HG03095 (cell line): ENCODE measurements around the gene ECHDC1.
"Not testable (repeated sequence)": the region's sequence is repeated elsewhere in the genome, so short reads cannot be mapped to it uniquely, and the experiment has no call there.

ENCODE experiments used
- ATAC-seq: cut with Tn5 transposase; IDR thresholded peaks from one replicate; pipeline ENCODE4 v1.9.1; 2021; ENCODE audit warnings: moderate library complexity; ENCODE audit not compliant: unreplicated experiment

Gene ECHDC1

DNA sequence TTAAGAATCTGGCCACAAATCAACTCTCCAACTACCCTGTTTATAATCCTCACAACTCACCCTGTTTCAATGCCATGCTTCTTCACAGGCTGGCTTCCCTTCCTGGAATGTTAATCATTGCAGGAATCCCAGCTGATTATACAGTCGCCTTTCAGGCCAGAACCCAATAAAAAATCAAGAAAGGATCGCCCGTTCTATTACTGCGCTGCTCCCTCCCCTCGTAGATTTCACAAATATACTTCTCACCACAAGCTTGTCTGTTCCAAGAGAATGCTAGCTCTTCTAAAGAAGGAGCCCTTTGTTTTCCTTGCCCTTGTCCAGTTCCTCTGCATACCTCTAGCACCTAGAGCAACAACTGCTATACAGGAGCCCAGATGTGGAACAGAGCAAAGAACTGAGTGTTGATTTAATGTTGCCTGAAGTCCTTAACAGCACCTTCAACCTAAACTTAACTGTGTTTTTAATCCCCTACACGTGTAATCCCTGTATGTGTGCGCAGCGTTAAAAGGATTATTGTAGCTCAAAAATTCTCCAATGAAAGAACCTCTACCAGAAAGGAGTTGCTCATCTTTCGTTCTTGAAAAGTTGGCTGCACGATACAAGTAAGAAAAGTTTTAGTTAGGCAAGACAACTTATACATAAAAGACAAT is 988 bp downstream of the ECHDC1 start:
- no peak for ATAC-seq

DNA sequence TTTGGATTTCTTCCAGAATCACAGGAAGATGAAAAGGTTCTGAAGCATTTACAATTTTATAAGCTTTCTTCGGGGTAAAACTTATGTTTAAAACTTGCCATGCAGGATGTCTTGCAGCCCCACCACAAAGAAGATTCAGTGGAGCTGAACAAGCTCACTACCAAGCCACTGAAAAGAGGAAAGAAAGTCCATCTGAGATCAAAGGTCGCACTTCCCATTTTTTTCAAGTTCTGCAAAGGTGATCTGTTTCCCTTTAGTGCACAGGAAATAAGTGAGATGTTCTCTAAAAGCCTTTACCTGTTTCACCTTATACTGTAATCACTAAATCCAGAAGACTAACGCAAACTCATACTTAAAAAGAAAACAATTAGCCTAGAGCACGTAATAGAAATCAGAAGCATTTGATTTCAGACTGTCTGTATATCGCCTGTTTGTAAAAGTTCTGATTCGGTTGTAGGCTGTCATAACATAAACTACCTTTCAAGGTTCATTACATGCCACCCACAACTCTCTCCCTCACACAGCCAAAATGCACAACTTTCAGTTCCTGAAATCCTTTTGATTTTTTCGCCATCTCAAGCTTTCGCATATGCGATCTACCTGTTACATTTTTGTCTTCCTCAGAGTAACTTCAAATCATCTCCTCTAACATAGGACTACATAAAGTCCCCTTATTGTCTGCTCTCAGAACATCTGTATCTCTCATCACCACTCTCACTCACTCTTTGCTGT is 1.8 kb downstream of the ECHDC1 start:
- peak; percentile 36 for ATAC-seq

DNA sequence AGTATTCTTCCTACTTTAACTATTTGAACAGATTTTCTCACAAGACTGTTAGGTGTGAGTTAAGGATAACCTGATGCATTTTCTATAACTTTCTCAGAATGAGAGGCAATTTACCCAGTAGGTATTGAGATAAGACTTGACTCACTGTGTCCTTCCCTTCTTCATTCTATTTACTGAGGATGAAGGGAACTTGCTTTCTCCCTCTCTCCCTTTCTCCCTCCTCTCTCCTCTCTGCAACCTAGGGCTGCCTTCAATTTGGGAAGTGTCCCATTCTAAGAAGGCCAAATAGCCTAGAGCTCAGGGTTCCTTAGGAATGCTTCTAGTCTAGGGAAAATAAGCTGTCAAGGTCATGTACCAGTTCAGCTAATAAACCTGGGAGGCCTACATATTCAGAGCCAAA is 3.2 kb downstream of the ECHDC1 start:
- no peak for ATAC-seq

DNA sequence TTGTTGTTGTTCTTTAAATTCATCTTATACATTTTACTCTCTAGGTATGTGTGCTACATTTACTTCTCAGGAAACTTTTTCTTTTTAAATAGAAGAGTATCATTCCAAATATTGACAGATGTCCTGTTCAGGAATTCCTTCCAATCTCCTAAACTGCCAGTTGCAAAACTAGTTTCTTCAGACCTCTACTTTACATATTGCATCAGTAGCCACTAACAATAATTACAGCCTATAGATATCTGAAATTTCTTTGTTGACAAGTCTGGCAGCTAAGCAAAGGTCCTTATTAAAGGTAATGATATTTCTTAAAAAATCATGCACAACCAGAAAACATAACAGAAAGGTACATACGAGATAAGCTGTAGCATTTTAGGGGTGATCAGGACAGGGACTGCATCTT is 4.5 kb downstream of the ECHDC1 start:
- no peak for ATAC-seq

DNA sequence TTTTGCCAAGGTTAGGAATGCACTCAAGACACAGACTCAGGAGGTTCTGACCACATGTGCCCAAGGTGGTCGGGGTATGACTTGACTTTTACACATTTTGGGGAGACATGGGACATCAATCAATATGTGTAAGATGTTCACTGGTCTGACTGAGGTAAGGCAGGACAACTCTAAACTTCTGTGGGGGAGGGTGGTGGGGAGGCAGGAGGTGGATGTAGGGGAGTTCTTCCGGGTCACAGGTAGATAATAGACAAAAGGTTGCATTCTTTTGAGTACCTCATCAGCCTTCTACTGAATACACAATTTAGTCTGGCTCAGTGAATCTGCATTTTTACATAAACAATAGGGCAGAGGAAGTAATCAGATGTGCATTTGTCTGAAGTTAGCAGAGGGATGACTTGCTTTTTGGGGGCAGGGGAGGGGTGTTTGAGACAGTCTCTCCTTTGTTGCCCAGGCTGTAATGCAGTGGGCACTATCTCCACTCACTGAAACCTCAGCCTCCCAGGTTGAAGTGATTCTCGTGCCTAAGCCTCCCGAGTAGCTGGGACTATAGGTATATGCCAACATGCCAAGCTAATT is 10.9 kb downstream of the ECHDC1 start:
- ATAC-seq: no peak

DNA sequence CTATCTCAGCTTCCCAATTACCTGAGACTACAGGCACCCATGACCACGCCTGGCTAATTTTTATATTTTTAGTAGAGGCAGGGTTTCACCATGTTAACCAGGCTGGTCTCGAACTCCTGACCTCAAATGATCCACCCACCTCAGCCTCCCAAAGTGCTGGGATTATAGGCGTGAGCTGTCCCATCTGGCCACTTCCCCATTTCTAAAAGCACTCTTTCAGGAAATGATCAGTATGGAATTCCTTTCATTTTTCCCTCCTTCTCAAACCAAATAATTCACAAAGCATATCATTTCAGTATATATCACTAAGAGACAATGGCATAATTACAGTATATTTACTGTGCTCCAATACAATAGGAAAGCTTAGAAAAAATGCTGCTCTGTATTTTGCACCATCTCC is 12.2 kb downstream of the ECHDC1 start:
- ATAC-seq: not testable (repeated sequence)

DNA sequence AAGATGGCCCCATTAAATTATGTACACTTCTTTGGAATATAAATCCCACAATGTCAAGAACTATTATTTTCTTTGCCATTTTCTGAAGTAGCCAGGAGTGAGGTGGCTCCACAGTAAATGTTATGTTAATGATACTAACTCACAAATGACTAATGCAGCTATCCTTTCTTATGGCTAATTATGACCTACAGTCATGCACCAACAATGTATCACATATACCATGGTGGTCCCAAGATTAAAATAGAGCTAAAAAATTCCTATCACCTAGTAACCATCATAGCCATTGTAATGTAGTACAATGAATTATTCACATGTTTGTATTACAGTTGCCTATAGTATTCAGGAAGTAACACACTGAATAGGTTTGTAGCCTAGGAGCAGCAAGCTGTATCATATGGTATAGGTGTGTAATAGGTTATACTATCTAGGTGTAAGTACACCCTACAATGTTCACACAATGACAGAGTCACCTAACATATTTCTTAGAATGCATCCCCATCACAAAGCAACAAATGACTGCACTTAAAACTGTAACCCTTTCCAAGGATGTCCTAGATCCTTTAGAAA is 15.3 kb downstream of the ECHDC1 start:
- ATAC-seq: no peak

DNA sequence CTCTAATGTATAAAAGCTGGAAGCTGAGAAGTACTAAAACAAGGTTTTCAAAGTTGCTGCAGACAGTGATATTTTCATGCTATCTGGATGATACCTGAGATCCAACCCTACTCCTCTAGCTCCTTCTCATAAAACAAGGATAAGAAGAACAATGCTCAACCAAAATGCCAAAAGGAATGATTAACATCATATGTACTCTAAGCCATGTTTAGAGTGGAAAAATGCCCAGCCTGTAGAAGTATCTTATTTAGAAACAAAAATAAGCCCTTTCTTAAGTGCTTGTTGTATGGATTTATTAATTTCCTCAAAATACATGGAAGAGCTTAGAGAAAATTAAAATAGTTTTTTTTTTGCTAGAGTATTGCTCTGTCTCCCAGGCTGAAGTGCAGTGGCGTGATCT is 23.7 kb downstream of the ECHDC1 start:
- ATAC-seq: no peak

DNA sequence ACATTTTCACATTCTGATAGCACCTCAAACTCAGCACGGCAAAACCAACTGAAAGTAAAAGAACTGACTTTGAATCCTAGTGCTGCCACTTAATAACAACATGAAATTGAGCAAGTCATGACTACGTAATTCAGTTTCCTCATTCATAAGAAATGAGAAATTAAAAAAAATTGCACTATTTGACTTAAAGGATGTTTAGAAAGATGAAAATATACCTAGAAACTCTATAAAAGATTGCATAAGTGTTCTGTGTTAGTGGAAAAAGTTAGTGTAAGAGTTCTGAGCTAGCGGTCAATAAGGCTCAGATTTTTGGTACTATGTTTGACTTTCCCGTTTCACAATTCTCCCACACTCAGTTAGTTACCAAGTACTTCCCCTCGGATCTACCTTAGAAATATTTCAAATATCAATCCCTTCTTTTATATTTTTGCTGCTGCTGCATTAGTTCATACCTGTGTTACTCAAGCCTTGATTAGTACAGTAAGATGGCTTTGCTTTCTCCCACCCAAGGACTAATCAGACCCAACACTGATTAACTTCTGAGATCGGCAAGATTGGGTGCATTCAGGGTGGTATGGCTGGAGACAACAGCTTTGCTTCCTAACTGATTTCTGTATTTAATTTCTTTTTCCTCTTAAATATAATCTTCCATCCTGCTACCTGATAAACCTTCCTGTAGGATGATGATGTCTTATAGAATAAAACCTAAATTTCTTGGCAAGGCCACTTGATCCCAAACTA is 25.9 kb downstream of the ECHDC1 start:
- no peak for ATAC-seq

DNA sequence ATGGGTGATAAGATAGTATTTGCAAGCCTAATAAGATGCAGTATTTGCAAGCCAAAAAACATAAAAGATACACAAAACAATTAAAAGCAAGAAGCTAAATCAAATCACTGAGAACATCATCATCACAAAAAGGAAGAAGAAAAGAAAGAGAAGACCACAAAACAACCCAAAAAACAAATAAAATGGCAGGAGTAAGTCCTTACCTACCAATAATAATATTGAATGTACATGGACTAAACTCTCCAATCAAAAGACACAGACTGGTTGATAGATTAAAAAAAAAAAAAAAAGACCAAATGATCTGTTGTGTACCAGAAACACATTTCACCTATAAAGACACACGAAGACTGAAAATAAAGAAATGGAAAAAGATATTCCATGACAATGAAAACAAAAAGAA is 37.7 kb downstream of the ECHDC1 start:
- no peak for ATAC-seq

DNA sequence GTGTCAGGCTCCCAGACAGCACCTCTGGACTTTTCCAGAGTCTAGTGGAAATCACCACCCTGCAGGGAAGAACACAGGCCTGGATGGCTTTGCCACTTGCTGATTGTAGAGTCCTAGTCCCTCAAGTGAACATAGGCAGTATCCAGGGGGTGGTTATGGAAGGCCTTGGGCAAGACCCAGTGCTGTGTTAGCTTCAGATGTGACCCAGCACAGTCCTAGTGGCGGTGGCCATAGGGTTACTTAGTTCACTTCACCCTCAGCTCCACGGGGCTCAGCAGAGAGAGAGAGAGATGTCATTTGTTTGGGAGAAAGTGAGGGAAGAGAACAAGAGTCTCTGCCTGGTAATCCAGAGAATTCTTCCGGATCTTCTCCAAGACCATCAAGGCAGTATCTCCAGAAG is 39.5 kb downstream of the ECHDC1 start:
- ATAC-seq: no peak

DNA sequence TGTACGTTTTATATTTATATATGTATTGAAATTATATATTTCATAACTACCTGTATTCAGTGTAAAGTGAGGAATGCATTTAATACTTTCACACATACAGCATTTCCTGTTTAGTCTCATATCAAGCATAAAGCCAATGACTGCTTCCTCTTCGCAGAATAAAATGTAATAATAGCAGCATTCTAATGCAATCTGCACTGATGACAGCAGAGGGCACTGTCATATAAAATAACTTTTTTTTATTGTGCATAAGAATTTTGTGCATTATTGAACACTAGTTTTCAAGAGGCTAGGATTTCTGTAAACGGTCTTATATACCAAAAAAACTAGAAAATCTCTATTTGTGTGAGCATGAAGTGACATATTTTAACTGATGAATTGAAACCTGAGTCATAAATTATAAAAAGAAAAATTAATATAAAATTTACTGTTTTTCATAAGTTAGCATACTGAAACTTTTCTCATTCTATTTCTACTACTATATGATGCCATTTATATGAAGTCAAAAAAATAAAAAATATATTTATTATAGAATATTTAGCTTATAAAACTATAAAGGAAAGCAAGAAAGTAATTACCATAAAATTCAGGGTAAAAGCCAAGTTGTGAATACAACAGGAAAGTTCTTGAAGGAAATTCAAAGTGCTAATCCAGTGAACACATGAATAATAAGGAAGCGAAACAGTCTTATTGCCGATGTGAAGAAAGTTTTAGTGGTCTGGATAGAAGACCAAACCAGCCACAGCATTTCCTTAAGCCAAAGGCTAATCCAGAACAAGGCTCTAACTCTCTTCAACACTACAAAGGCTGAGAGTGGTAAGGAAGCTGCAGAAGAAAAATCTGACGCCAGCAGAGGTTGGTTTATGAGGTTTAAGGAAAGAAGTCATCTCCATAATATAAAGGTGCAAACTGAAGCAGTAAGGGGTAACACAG is 40.4 kb downstream of the ECHDC1 start:
- peak; percentile 69 for ATAC-seq

DNA sequence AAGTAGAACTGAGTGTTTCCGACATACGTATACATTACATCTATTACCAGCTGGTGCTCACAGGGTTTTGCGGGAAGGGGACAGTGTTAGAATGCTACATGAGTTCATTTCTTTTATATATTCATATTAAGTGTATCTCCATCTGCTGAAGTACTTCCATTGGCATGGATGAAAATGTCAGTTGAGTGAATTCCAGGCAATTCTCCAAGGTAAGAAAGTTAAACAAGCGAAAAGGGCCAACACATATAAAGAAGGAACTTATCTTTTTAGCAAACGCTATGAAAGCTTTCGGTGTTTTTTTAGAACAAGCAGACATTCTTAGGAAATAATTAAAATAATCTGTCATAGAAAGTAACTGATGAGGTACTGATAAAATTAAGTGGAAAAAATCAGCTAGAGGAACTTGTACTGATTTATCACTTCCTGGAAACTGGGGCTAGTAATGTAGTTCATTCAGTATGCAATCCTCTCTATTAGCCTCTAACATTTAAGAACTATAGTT is 42.2 kb downstream of the ECHDC1 start:
- ATAC-seq: no peak

DNA sequence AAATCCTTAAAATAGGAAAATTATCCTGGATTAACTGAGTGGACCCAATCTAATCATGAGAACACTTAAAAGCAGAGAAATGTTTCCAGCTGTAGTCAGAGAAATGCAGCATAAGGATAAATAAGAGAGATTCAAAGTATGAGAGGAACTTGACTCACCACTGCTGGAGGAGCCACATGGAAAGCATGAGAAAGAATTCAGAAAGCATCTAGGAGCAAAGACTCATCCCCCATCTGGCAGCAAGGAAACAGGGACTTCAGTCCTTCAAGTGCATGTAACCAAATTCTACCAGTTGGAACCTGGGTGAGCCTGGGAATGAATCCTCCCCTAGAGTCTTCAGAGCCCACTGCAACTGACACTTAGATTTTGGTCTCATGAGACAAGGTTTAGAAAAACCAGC is 43.0 kb downstream of the ECHDC1 start:
- no peak for ATAC-seq

DNA sequence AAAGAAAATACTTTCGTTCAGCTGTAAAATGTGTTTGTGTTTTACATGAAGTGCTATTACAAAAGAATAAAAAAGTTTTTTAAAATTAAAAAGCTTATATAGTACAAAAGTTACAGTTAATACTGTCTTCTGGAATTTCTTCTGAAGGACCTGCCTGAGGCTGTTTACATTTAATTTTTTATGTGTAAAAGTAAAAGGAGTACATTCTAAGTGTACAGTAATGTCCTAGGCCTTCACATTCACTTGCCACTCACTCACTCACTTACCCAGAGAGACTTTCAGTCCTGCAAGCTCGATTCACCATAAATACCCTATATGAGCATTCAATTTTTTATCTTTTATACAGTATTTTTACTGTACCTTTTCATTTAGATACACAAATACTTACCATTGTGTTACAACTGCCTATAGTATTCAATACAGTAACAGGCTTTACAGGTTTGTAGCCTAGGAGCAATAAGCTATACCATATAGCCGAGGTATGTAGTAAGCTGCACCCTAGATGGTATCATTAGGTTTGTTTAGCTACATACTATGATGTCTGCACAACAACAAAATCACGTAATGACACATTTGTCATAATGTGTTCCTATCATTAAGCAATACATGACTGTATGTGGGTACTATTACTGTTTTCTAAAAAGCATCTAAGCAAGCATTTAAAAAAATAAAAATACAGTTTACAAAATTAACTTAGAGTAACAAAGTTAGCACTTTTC is 43.7 kb downstream of the ECHDC1 start:
- no peak for ATAC-seq

DNA sequence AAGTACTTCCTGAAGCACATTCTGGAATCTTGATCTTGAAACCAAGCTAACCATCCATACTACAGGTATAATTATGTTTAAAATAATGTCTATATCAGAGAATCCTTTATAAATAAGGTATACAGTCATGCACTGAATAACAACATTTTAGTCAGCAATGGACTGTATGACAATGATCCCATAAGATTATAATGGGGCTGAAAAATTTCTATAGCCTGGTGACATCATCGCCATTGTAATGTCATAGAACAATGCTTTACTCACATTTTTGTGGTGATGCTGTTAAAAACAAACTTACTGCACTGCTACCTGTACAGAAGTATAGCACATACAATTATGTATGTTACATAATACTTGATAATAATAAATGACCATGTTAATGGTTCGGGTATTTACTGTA is 44.9 kb downstream of the ECHDC1 start:
- no peak for ATAC-seq

DNA sequence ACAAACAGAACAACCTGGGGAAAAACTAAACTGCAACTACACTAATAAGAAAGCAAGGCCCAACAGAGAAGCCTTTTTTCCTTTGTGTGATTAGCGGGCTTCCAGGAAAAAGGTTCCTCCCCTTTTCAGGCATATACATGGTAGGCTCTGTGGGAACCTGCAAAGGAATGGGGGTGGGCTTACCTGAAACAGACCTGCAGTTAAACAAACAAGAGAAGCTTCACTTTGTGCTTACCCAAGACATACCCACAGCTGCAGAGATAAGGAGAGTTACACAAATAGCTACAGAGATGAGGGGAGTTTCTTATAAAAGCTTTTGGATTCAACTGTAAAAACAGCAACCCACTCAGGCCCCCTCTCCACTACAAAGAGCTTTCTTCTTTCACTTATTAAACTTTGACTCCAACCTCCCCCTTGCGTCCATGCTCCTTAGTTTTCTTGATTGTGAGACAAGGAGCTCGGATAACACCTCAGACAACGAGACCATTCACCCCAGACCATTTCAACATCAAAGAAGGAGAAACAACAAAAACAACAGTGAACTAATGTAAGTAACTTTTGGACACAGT is 45.8 kb downstream of the ECHDC1 start:
- ATAC-seq: no peak

DNA sequence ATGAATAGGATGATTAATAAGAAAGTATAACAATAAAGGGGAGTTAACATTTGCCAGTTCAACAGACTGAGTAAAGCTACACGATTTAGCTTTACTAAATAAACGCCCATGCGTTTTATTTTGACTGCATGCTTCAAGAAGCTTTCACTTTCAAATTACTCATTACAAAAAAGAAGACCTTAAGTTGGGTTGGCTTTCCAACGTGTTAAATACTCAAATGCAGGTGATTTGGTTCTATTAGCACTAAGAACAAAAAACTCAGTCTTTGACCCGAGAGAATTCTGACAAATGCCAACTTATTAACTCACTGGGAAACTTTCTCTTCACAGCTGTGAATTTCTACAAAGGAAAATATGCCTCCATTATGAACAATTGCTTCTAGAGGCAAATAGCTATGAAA is 51.9 kb downstream of the ECHDC1 start:
- peak; percentile 88 for ATAC-seq
